Stimulated activated CD4-positive, alpha-beta T cell treated with anti-CD3 and anti-CD28 coated beads, Interleukin-4, amount 100 ng/mL, for 1 hour (primary cell): ENCODE data around the gene KLHL17.
A peak's percentile ranks its signal among the peaks of the same experiment; 100 is the strongest.

ENCODE experiments used
- DNase-seq: peaks from one replicate; pipeline ENCODE4 v3.0.0-alpha.2; 2020

KLHL17 gene

DNA sequence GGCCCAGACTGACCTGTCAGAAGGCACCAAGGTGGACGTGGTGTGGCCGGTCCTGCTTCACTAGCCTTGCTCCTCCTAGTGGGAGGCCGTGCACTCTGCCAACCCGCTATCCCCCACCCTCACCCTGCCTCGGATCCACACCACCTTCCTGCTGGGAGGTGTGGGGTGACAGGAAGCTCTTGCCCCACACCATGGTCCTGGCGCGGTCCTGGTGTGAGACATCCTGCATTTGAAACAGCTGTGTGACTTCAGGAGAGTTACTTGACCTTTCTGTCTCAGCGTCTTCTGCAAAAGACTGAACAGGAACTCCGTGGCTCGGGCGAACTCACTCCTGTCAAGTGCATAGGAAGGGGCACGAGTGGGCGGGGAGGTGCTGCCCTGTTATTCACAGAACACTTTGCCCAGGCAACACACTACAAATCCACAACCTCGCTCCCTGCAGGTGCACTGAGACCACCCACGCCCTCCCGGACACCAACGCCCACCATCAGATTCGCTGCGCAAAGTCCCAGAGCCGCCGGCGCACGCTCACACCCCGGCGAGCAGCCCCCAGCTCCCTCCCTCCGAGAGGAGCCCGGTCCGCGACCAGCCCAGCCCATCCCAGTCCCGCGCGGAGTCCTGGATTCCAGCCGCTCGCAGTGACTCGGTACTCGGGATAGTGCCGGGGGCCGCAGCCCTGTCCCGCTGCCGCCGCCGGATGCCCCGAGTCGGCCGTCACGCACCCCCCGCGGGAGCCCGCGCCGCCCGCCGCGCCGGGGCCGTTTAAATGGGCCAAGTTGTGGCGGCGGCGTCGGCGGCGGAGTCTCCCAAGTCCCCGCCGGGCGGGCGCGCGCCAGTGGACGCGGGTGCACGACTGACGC lies 37.0 kb upstream of the KLHL17 start, which contains the start of gene SAMD11:
TSS of gene SAMD11 (plus strand) at position 793 of the 860 bp plus-strand sequence. CDS start 509 bp downstream, outside the sequence.
- peak; percentile 71 for DNase-seq

DNA sequence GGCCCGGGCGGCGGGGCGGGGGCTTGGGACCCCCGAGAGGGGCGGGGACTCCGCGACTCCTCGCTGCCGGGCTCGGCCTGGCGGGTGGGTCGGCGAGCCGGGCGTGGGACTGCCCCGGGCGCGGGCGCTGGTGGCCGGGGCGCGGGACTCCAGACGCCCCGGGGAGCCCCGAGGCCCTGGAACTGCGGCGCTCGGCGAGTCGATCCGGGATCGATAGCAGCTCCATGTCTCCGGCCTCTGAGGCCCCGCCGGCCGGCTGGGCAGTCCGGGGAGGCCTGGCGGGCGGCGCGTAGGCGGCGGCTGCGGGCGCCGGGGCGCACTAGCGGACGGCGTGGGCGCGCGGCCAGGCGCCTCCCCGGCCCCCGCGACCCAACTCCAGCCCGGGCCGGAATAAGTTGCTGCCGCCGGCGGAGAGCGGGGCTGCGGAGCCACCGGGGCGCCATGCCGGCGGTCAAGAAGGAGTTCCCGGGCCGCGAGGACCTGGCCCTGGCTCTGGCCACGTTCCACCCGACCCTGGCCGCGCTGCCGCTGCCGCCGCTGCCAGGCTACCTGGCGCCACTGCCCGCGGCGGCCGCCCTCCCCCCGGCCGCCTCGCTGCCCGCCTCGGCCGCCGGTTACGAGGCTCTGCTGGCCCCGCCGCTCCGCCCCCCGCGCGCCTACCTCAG lies 36.3 kb upstream of the KLHL17 start:
- DNase-seq, result no peak

DNA sequence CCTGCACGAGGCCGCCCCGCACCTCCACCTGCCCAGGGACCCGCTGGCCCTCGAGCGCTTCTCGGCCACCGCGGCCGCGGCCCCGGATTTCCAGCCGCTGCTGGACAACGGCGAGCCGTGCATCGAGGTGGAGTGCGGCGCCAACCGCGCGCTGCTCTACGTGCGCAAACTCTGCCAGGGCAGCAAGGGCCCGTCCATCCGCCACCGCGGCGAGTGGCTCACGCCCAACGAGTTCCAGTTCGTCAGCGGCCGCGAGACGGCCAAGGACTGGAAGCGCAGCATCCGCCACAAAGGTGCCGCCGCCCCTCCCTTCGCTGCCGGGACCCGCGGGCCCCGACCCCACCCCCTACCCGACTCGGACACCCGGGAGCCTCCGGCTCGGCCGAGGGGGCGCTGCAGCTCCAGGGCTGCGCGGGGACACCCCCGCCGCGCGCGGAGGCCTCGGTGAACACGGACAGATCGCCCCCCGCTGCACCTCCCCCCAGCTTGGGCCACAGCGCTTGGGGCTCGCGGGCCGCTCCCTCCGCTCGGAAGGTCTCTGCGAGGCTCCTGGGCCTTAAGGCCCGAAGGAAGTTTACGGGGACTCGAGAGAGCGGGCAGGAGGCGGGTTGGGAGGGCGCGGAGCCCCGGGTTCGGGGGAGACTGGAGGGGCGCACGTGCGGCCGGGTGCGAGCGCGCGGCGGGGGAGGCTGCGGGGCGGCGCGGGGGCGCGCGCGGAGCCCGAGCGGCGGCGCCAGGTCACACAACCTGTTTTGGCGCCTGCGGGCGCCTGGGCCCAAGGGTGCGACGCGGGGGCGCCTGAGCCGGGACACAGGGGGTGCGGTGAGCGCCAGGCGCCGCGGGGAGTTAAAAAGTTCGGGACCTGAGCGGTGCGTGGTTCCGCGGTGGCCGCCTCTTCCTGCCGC lies 35.5 kb upstream of the KLHL17 start:
- no peak for DNase-seq

DNA sequence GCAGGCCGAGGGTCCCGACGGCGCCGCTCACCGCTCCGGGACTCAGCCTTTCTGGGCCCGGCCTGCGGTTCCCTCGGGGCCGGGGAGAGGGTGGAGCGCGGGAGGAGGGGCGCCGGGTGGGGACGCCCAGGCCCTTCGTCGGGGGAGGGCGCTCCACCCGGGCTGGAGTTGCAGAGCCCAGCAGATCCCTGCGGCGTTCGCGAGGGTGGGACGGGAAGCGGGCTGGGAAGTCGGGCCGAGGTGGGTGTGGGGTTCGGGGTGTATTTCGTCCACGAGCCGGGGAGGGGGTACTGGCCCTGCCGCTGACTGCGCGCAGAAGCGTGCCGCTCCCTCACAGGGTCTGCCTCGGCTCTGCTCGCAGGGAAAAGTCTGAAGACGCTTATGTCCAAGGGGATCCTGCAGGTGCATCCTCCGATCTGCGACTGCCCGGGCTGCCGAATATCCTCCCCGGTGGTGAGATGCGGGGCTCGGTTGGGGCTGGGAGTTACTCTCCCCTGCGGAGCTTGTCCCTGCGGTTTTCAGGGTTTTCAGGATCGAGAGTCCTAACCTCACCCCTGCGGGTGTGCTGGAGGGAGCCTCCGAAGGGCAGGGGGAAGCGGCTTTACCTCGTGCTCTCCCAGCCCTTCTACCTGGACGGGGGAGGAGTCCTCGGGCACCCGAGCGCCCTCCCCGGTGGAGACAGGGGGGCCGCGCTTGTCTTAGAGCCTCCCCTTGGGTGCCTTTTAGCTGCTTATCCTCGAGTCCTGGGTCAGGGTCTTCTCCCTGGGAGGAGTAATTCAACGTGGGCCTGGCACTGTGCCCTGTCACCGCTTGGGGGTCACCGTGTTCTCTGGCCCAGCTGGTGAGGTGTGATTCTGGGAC lies 34.6 kb upstream of the KLHL17 start:
- DNase-seq, result no peak

DNA sequence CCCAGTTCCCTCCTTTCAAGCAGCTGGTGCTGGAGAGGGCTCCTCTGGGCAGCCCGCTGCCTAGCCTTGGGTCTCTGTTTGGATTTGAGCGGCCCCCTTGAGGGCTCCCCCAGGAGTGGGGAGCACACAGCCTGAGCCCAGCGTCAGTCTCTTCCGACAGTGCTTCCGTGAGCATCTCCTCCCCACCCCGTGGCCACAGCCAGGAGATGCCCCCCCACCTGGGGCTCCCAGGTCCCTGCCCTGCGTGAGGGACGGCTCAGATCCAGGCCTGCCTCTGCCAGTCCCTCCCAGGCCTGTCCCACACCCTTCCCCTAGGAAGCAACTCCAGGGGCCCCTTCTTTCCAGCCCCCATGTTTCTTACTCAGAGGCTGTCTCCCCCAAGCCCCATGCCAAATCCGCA lies 33.1 kb upstream of the KLHL17 start:
- DNase-seq, result no peak

DNA sequence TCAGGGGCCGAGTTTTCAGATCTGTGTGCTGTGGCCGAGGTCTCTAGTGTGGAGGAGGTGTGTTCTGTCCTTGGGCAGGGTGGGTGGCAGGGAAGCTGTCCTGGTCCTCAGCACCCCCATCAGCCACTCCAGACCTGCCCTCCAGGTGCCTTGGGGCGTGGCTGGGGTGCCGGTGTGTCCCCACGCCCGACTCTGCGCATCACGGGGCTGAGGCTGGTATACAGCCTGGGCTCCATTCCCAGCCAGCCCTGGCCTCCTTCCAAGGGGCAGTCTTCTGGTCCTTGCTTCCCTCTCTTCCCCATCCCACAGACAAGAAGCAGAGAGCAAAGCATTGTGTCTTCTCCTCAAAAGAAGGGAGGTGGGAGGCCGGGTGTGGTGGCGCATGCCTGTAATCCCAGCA lies 32.6 kb upstream of the KLHL17 start:
- DNase-seq, result no peak

DNA sequence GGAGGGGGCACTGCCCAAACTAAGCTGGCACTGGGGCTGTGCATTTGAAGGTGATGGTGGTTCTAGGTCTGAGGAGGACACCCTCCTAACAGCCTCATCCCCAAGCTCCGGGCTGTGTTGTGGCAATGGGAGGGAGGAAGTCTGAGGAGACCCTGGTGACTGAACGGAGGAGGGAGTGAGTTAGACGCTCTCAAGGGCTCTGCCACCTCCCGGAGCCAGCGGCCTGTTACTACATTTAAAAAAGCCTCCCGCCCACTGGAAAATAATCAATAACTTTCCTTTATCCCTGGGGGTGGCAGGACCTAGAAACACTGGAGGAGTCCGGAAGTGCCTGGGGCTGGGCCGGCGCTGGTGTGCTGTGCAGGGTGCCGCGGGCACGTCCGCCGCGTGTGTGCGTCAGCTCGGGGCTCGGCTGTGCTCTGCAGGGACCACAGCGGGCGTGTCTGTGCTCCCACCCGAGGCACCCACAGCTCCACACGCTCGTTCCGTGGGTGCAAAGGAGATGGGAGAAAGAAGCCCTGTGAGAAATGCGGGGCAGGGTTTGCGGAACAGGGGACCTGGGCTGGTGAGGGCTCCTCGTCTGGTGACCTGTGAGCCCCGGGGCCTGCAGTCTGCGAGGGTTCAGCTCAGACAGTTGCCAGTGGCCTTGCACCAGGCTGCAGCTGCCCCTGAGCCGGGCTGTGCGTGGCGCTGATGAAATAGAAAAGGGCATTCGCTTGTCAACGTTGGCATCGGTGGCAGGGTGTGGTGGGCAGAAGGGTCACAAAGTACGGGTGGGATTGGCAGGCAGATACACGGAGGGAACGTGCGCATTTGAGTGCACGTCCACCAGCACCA lies 31.3 kb upstream of the KLHL17 start:
- DNase-seq, result no peak

DNA sequence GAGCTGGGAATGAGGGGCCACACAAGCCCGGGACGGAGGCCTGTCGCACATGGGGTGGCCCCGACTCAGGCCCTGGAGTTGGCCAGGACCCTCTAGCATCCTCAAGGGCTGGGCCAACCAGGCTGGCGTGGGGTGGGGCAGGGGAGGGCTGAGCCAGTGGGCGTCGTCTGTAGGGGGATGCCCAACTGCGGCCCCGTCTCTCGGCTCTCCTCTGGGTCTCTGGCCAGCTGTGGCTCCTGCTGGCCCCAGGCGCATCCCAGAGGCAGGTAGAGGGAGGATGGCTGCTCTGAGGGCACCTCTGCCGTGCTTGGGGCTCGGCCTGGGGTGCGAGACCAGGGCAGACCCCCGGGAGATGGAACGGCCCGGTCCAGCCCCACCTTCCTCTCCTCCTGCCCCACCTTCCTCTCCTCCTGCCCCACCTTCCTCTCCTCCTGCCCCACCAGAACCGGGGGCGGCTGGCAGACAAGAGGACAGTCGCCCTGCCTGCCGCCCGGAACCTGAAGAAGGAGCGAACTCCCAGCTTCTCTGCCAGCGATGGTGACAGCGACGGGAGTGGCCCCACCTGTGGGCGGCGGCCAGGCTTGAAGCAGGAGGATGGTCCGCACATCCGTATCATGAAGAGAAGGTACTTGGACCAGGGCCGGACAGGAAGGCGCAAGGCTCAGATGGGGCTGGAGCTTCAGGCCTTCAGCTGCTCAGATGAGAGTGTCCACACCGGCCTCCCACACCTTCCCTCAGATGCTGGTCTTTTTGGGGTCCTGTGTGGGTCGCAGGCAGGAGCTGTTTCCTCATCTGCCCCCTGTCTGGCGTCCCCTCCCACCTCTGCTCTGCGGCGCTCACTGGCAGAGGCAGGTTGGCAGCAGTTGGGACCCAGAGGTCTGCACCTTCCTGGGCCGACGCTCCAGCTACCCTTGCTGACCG lies 30.4 kb upstream of the KLHL17 start:
- DNase-seq, result no peak

DNA sequence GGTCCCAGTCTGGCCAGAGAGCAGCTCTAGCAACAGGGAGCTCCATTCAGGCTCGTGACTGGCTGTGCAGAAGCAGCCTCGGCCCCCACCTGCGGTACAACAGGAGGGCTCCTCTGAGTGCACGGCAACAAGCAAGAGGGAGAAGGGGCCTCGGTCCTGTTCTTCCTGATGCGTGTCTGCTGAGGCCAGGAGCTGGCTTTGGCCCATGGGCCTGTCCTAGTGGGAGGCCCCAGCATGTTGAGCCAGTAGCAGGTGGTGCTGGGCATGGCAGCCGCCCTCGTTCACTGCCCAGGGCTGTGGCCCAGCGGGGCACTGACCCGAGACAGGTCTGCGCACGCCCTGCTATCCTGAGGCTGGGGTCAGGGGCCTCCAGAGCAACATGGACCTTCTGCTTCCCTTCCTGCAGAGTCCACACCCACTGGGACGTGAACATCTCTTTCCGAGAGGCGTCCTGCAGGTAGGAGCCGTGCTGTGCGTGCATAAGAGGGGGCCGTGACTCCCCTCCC lies 29.7 kb upstream of the KLHL17 start:
- no peak for DNase-seq

DNA sequence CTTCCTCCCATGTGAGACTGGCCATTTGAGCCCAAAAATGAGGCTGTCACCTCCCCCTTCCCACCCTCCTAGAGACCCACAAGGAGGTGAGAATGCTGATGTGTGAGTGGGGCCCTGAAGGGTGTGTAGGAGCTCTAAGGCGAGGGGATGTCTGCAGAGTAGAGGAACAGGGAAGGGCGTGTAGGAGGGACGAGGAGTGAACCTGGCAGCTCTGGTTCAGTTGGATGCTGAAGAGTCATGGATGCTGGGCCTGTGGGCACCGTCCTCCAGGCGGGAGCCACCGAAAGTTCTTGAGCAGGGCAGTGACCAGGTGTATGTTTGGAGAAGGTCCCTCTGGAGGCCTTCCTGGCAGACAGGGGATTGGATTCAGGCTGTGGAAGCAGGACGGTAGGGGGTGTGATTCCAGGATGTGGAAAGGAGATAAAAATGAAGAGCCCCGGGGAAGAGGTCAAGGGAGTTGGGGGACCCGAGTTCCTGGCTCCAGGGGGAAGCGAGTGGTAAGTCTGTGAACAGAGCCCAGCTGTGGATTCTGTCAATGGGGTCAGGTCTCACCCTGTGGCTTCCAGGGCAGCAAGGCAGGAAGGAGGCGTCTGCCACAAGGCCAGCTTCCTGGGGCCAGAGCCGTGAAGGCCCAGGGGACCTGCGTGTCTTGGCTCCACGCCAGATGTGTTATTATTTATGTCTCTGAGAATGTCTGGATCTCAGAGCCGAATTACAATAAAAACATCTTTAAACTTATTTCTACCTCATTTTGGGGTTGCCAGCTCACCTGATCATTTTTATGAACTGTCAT lies 28.8 kb upstream of the KLHL17 start:
- DNase-seq, result no peak

DNA sequence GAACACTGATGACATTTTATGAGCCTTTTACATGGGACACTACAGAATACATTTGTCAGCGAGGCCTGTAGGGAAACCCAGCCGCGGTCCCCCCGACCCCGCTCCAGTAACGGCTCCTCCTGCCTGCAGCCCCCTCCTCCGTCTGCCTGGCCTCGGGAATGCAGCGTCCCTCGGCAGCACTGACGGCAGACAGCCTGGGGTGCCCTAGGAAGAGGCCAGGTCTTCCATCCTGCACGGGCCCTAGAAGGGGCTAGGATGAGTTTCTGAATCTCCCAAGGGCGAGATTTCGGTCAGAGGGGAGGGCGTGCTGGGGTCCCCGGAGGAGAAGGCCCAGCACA lies 28.2 kb upstream of the KLHL17 start:
- no peak for DNase-seq

DNA sequence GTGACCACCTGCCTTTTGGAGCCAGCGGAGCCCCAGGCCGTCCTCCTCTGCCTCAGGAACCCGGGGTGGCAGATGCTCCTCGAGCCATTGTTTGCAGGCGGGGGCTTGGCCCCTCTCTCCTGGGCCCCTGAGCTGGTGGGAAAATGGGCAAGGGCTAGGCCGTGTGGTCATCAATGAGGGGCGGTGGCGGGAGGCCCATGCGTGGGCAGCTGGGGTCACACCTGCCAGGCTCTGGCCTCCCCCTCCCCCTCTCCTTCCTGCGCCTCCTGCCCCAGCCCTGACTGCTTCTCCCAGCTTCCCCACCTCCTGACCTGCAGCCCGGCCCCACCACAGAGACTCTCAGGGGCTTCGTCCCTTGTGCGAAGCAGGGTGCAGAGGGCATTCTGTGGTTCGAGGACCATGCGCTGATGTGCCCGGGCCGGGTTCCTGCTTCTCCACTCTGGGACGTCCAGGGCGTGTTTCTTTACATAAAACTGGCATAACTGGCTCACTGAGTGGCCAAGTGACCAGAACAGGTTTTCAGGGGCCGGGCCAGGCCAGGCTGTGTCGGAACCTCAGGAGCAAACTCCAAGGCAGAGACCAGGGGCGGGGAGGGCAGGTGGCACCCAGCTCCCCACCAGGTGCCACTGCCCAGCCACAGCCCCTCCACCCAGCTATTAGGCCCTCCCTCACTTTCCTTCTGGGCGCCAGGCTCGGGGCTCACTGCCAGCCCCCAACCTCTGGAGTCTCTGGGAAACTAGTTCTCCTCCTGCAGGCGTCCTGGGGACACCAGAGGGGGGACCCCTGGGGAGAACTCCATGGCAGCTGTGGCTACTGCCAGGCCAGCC lies 27.4 kb upstream of the KLHL17 start:
- no peak for DNase-seq

DNA sequence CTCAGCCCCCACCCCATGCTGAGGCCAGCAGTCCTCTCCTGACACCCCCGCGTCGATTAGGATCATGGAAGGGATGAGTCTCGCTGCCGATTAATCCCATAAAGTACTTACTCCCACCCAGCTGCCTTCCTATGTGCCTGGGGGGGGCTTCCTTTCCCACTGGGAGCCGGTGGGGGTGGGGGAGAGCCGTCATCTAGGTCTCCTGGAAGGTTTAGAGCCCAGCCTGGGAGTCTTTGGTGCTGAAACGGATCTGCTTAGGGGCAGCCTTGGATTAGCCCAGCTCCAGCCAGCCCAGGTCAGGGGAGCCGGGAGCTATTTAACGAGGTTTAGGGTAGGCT lies 26.8 kb upstream of the KLHL17 start:
- no peak for DNase-seq

DNA sequence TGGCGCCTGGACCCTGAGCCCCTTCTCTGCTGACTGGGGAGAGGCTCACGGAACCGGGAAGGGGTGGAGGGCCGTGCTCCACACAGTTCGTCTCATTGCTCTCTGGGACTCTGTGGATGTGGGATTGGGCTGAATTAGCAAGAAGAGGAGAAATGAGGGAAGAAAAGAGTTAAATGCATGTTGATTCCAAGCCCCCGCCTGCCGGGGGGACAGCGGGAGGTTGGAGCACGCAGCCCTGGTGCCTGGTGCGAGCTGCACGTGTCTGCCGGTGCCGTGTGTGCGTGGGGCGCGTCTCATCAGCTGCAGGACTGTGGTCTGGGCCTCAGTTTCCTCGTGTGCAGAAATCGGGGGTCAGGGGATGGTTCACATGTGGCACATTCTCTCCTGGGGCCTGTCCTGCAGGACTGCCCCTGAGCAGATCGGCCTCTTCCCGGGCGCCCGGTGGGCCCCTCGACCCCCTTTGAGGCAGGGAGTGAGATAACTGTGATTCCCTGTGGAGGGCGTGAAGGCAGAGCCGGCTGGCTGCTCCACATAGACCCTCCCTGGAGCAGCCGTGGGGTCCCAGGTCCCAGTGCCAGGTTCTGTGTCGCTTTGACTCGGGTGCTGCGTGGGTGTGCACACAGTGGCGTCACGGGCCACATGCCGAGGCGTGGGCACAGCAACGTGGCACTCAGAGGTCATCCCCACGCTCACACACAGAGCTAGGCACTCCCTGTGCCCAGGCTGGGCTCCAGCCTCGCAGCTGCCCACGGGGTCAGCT lies 25.2 kb upstream of the KLHL17 start:
- DNase-seq, result no peak

DNA sequence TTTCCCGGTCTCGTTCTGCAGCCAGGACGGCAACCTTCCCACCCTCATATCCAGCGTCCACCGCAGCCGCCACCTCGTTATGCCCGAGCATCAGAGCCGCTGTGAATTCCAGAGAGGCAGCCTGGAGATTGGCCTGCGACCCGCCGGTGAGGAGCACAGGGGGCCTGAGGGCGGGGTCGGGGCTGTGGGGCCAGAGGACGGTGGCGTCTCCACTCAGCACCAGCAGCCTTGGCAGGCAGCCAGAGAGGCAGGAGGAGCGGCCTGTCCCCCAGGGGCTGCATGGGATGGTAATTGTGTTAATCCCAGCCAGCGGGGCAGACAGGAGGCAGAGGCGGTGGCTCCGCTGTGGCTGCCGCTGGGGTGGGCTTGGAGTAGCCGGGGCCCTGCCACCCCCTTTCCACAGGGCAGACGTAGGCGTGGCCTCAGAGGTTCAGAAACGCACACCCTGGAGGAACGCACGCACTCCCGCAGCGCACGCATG lies 24.6 kb upstream of the KLHL17 start:
- no peak for DNase-seq

DNA sequence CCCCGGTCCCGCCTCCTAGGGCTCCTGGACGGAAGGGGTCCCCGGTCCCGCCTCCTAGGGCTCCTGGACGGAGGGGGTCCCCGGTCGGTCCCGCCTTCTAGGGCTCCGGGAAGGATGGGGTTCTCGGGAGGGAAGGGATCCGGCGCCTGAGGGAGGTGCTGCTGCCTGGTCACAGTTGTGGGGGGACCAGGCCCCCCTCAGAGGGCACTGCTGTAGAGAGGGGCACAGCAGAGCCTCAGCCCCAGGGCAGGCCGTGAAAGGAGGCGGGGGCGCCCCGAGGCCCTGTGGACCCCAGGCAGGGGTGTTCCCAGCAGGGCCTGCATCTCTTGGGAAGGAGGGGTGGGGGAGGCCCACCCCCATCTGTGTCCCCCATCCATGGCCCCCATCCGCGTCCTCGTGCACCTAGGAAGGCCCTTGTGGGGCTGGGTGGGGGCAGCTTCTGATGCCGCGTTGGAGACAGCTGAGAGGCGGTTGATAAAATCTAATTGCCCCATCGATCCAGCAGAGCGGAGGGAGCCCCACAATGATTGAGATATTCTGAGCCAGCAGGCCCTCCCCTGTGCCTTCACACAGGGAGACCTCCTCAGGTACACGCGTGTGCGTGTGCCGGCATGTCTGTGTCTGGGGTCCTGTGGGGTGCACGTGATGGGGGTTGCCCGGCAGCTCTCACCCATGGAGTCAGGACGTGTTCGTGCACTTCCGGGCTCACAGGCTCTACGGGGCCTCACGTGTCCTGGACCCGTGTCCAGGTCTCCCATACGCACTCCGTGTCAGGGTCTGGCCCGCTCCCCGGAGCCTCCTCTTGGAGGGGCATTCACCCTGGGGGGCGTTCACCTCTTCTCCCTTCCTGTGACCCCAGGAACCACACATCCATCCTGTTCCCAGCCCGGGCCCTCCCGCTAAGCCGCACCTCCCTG lies 23.8 kb upstream of the KLHL17 start:
- DNase-seq, result no peak
